ENCODE data around the gene NBEA.

NBEA gene

DNA sequence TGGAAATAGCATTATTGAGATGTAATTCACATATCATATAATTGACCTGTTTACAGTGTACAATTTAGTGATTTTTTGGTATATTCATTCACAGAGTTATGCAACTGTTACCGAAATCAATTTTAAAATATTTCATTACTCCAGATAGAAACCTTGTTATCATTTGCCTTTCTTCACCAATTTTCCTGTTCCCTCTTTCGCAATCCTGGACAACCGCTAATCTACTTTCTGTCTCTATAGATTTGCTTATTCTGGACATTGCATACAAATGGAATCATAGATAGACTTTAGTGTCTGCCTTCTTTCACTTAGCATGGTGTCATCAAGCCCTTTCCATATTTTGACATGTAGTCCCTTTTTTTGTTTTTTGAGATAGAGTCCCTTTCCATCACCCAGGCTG lies 515.2 kb downstream of the NBEA start:
- no peak overlapping the region for H3K4me3 ChIP-seq (ENCODE audit: insufficient read depth, low read depth, low read length)
- 93 to 94% methylated on average over 3 of the region's 3 CpGs for WGBS, 2 experiments
- no peaks in the 10 kb centered on the region for H3K9me3 ChIP-seq (ENCODE audit: control insufficient read depth, low read length)
- no peak overlapping the region for H3K27ac ChIP-seq (ENCODE audit: insufficient read depth, low read depth, low read length, poor library complexity, severe bottlenecking)
- no peaks in the 10 kb centered on the region for H3K27me3 ChIP-seq (ENCODE audit: control insufficient read depth, insufficient read depth, low read length, poor library complexity, severe bottlenecking)
- no peaks in the 10 kb centered on the region for H3K36me3 ChIP-seq (ENCODE audit: control insufficient read depth, insufficient read depth, low read length)
- H3K4me1 ChIP-seq (ENCODE audit: control insufficient read depth, insufficient read depth, low read length): no peaks in the 10 kb centered on the region

DNA sequence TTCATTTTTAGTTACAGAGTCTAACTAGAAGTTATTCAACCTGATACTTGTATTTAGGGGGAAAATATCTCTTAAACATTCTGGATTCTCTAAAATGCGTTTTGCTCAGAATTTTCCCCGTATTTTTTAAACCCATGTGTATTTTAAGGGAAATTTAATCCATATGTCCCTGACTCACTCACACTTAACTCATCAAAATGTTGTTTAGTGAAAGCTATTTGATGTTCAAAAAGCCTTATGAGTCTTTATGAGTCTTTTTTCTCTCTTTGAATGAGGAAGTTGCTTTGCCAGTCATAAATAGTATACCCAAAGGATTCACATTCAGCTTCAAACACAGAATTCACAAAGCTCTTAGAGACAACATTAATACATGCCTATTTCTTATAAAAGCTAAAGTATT lies 518.0 kb downstream of the NBEA start:
- Histone ChIP-seq H3K27me3 (ENCODE audit: control insufficient read depth, insufficient read depth, low read length, poor library complexity, severe bottlenecking) (no peaks in the 10 kb centered on the region), H3K27ac (ENCODE audit: insufficient read depth, low read depth, low read length, poor library complexity, severe bottlenecking) (no peak overlapping the region), H3K36me3 (ENCODE audit: control insufficient read depth, insufficient read depth, low read length) (no peaks in the 10 kb centered on the region), H3K4me3 (ENCODE audit: insufficient read depth, low read depth, low read length) (no peak overlapping the region), H3K9me3 (ENCODE audit: control insufficient read depth, low read length) (no peaks in the 10 kb centered on the region), H3K4me1 (ENCODE audit: control insufficient read depth, insufficient read depth, low read length) (no peaks in the 10 kb centered on the region)
- 84% methylated on average over 2 of the region's 2 CpGs; no CpG with 5 or more reads in 1 of the 2 experiments for WGBS, 2 experiments

DNA sequence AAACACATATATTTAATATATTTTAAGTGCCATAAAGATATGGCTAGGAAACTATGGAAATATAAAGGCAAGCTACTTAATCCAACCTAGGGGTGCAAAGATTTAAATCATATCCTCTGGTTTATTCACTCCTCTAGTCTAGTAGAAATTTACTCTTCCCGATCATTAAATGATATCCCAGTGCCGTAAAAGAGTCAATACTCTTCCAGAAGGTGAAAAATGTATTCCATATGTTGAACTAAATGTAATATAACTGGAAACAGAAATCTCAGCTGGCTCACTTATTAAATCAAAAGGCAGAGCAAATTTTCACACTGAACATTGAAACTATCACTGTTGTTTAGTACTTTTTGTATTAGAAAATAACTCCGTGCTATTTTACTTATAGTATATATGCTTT lies 523.3 kb downstream of the NBEA start:
- H3K27me3 ChIP-seq (ENCODE audit: control insufficient read depth, insufficient read depth, low read length, poor library complexity, severe bottlenecking): no peaks in the 10 kb centered on the region
- 96 to 100% methylated on average over 1 to 2 of the region's 3 CpGs for WGBS, 2 experiments
- no peaks in the 10 kb centered on the region for H3K4me1 ChIP-seq (ENCODE audit: control insufficient read depth, insufficient read depth, low read length)
- H3K27ac ChIP-seq (ENCODE audit: insufficient read depth, low read depth, low read length, poor library complexity, severe bottlenecking): no peak overlapping the region
- no peaks in the 10 kb centered on the region for H3K36me3 ChIP-seq (ENCODE audit: control insufficient read depth, insufficient read depth, low read length)
- H3K4me3 ChIP-seq (ENCODE audit: insufficient read depth, low read depth, low read length): no peak overlapping the region
- no peaks in the 10 kb centered on the region for H3K9me3 ChIP-seq (ENCODE audit: control insufficient read depth, low read length)

DNA sequence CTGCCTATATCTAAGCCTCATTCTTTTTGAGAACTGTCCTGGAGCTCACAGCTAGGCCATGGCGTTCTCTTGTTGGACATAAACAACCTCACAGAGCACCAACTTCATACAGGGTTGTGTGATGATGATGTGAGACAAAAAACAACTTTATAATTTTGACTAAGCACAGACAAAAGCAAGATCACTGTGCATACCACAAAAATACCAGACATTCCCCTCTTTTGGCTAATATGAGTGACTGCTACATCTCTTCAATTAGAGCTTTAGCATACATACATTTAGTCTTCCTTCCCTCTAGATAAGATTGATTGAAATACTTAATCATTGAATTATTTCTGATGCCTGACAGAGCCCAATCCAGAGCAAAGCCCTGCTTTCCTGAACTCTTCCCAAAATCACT lies 526.1 kb downstream of the NBEA start:
- WGBS, 2 experiments: 75 to 83% methylated on average over 1 of the region's 1 CpG
- H3K4me1 ChIP-seq (ENCODE audit: control insufficient read depth, insufficient read depth, low read length): peaks cover 13% of the 10 kb centered on the region
- no peaks in the 10 kb centered on the region for H3K9me3 ChIP-seq (ENCODE audit: control insufficient read depth, low read length)
- H3K27ac ChIP-seq (ENCODE audit: insufficient read depth, low read depth, low read length, poor library complexity, severe bottlenecking): no peak overlapping the region
- no peak overlapping the region for H3K4me3 ChIP-seq (ENCODE audit: insufficient read depth, low read depth, low read length)
- H3K27me3 ChIP-seq (ENCODE audit: control insufficient read depth, insufficient read depth, low read length, poor library complexity, severe bottlenecking): peaks cover 22% of the 10 kb centered on the region
- H3K36me3 ChIP-seq (ENCODE audit: control insufficient read depth, insufficient read depth, low read length): no peaks in the 10 kb centered on the region

DNA sequence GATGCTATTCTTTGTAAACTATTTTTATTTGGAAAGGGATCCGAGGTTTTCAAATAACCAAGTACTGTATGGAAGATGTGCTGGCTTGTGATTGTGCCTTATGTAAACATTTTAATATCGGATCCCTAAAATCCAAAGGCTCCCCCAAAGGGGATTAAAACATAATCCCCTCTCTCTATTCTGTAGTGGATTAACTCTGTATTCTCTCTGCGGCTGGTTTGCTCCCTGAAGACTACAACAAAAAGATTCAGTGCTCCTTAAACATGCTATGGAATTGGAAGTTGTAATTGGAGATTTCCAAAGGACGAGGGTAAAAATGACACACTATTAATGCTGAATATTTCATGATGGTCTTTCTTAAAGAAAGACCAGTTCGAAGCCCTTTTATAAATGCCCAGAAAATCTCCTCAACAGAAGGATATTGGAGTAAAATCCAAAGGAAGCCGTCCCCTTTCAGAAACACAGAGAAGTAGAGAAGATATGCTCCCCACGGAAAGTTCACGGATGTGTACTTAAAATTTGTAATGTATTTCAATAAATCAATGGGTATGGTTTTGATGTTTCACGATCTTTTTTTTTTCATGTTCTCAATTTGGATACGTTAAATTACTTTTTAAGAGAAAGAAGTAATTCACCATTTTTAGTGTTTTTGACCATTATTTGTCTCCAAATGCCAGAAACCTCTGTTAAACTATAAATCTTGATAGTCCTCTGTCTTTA lies 527.9 kb downstream of the NBEA start:
- peak overlapping the region; percentile 36 for H3K4me3 ChIP-seq (ENCODE audit: insufficient read depth, low read depth, low read length)
- H3K4me1 ChIP-seq (ENCODE audit: control insufficient read depth, insufficient read depth, low read length): peaks cover 18% of the 10 kb centered on the region
- no peaks in the 10 kb centered on the region for H3K9me3 ChIP-seq (ENCODE audit: control insufficient read depth, low read length)
- peaks cover 40% of the 10 kb centered on the region for H3K27me3 ChIP-seq (ENCODE audit: control insufficient read depth, insufficient read depth, low read length, poor library complexity, severe bottlenecking)
- H3K27ac ChIP-seq (ENCODE audit: insufficient read depth, low read depth, low read length, poor library complexity, severe bottlenecking): peak overlapping the region; percentile 71
- 46 to 65% methylated on average over 4 to 10 of the region's 10 CpGs for WGBS, 2 experiments
- H3K36me3 ChIP-seq (ENCODE audit: control insufficient read depth, insufficient read depth, low read length): no peaks in the 10 kb centered on the region

DNA sequence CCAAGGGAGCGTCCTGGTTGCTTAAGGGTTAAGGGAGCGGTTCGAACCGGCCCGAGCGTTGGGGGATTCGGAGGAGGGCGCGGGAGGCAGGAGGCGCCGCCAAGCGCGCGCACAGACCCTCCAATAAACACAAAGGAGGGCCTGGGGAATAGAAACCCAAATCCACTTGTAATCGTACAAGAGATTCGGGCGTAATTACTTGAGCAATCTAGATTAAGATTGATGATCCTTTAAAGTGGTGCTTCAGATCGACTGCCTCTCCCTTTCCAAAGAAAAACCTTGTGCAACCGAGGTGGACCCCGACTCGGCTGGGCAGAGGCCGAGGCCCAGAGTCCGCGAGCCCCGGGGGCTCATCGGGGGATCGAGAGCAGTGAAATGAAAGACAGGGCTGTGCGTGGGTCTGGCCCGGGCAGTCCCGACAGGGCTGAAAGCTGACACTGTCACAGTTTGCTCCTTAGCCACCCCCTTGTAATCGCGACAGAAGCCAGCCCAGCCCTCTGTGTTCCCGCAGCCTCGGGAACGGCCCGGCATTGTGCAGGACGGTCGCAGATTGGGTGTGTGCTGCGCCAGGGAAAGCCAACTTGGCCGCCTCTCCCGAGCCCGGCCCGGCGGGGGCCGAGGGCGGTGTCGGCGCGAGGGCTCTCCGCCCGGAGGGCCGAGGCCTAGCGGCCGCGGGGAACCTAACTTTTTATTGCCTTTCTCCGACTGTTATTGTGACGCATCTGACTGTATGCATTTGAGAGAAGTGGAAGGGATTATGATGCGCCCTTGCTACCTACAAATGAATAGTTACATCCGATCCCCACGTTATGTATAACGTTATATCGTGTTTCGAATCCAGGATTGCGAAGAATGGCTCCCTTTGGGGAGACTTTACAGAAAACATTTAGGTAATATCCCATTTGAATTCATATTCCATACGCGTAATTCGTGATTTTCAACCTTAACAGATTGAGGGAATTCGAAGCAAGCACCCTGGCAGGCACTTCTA lies 528.9 kb downstream of the NBEA start:
- Histone ChIP-seq H3K36me3 (ENCODE audit: control insufficient read depth, insufficient read depth, low read length) (no peaks in the 10 kb centered on the region), H3K9me3 (ENCODE audit: control insufficient read depth, low read length) (no peaks in the 10 kb centered on the region), H3K4me3 (ENCODE audit: insufficient read depth, low read depth, low read length) (peak overlapping the region; percentile 36), H3K27me3 (ENCODE audit: control insufficient read depth, insufficient read depth, low read length, poor library complexity, severe bottlenecking) (peaks cover 50% of the 10 kb centered on the region), H3K4me1 (ENCODE audit: control insufficient read depth, insufficient read depth, low read length) (peaks cover 28% of the 10 kb centered on the region), H3K27ac (ENCODE audit: insufficient read depth, low read depth, low read length, poor library complexity, severe bottlenecking) (peak overlapping the region; percentile 71)
- 0 to 1% methylated on average over 68 of the region's 68 CpGs for WGBS, 2 experiments

DNA sequence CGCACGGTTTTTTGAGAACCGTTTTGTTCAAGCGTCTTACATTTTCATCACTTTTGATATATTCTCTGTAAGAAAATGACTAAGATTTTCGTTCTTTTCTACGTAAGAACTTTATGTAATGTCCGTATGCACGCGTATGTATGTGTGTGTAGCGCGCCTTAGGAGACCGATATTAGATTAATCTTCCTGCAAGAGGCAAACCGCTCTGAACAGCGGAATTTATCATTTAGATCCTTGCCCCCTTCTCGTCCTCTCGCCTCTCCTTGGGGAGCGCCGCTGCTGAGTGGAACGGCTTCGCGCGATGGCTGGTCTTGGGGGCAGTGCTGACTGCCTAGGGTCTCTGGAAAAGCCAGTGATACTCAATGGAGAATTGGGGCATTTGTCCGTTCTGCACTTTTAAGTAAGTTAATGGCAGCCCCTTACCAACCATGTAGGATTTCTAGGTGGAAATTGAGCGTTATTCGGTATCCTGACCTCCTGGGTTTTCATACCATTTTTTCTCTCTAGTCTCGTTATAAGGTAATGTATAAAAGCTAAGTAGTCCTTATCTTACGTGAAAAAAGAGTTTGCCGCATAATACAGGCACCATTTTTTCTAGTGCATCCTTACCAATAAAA lies 529.7 kb downstream of the NBEA start:
- H3K4me3 ChIP-seq (ENCODE audit: insufficient read depth, low read depth, low read length): peak overlapping the region; percentile 36
- H3K27ac ChIP-seq (ENCODE audit: insufficient read depth, low read depth, low read length, poor library complexity, severe bottlenecking): no peak overlapping the region
- no peaks in the 10 kb centered on the region for H3K9me3 ChIP-seq (ENCODE audit: control insufficient read depth, low read length)
- H3K4me1 ChIP-seq (ENCODE audit: control insufficient read depth, insufficient read depth, low read length): peaks cover 35% of the 10 kb centered on the region
- peaks cover 59% of the 10 kb centered on the region for H3K27me3 ChIP-seq (ENCODE audit: control insufficient read depth, insufficient read depth, low read length, poor library complexity, severe bottlenecking)
- 5% methylated on average over 25 to 27 of the region's 28 CpGs for WGBS, 2 experiments
- no peaks in the 10 kb centered on the region for H3K36me3 ChIP-seq (ENCODE audit: control insufficient read depth, insufficient read depth, low read length)

DNA sequence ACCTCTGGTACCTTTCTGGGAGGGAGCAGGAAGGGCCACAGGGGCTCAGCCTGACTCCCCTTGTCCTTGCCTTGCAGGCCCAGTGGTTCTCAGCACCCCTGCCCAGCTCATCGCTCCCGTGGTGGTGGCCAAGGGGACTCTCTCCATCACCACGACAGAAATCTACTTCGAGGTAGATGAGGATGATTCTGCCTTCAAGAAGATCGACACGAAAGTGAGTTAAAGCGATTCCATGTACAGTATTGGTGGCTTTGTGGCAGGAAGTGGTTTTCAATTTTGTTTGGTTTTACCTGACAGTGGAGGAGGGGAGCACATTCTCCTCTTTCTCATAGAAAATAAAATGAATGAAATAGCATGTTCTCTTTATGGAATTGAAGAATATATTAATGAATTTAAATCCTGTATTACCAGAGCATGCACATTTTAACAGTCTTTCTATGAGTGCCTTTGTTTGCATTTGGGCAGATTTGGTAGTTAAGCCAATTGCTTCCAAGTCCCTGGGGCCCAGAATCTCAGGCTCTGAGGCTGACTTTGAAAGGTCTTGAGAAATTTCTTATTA lies 530.3 kb downstream of the NBEA start:
- Histone ChIP-seq H3K27ac (ENCODE audit: insufficient read depth, low read depth, low read length, poor library complexity, severe bottlenecking) (no peak overlapping the region), H3K36me3 (ENCODE audit: control insufficient read depth, insufficient read depth, low read length) (no peaks in the 10 kb centered on the region), H3K27me3 (ENCODE audit: control insufficient read depth, insufficient read depth, low read length, poor library complexity, severe bottlenecking) (peaks cover 64% of the 10 kb centered on the region), H3K4me3 (ENCODE audit: insufficient read depth, low read depth, low read length) (no peak overlapping the region), H3K4me1 (ENCODE audit: control insufficient read depth, insufficient read depth, low read length) (peaks cover 35% of the 10 kb centered on the region), H3K9me3 (ENCODE audit: control insufficient read depth, low read length) (no peaks in the 10 kb centered on the region)
- WGBS, 2 experiments: 5 to 10% methylated on average over 7 of the region's 7 CpGs

DNA sequence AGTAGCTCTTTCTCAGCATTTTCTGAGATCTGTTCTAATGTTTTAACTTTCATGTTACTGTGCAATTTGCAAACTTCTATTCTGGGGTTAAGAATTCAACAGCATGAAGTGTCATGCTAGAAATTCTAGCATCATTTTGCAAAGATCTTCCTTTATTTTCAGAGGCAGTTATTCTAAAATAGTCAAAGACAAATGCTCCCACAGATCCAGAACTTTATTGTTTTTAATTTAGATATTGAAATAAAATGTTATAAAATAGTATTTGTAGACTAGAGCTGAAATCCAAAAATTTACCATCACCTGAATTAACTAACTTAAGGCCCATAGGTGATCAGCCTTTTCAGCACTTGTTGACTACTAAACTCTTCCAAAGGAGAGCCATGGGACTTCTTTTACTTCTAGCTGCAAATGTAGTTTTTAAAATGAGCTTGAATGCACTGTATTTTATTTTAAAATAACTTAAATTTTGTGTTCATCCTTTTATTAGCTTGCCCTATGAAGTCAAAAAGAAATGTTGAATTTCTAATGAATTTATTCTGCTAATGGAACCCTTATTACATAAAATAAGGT lies 531.2 kb downstream of the NBEA start:
- no peaks in the 10 kb centered on the region for H3K36me3 ChIP-seq (ENCODE audit: control insufficient read depth, insufficient read depth, low read length)
- peaks cover 41% of the 10 kb centered on the region for H3K4me1 ChIP-seq (ENCODE audit: control insufficient read depth, insufficient read depth, low read length)
- H3K4me3 ChIP-seq (ENCODE audit: insufficient read depth, low read depth, low read length): no peak overlapping the region
- peaks cover 73% of the 10 kb centered on the region for H3K27me3 ChIP-seq (ENCODE audit: control insufficient read depth, insufficient read depth, low read length, poor library complexity, severe bottlenecking)
- H3K9me3 ChIP-seq (ENCODE audit: control insufficient read depth, low read length): no peaks in the 10 kb centered on the region
- no peak overlapping the region for H3K27ac ChIP-seq (ENCODE audit: insufficient read depth, low read depth, low read length, poor library complexity, severe bottlenecking)
